HCT116 (cell line): Measurements from ENCODE around the gene JOSD1. TPM values are rescaled to one million over a fixed set of nuclear protein-coding genes. Genes with fewer than 3 reads are reported as not detected.

Experiments
- ATAC-seq: fragments of 200-7000 bp; cut with Tn5 transposase; 2 replicates; pipeline ENCODE4 v1.9.1; 2020; ENCODE audit warnings: mild to moderate bottlenecking, moderate library complexity
- BruUV-seq: library from RNA; stranded (reverse); fragments of 400-500 nt; replicated peaks from 2 replicates; lab custom pipeline; 2021; lab: Mats Ljungman, UMichigan
- CTCF ChIA-PET: fragments of 300-600 bp; sonication (Branson Sonifier 250); formaldehyde crosslinking; loops from one replicate; lab custom pipeline; 2021; ENCODE audit warnings: antibody characterized with exemption; lab: Charles Lee
- POLR2A ChIA-PET: fragments of 300-600, 350-600 bp; sonication (Branson Sonifier 250); formaldehyde crosslinking; loops from one replicate; lab custom pipeline; 2021; ENCODE audit warnings: antibody characterized with exemption; lab: Charles Lee
- RAD21 ChIA-PET, 2 experiments: fragments of 300-600 bp; sonication (Branson Sonifier 250); formaldehyde crosslinking; loops; one replicate each; lab custom pipeline; 2023; ENCODE audit warnings: low total read pairs in 2 of 2; ENCODE audit not compliant: uncharacterized antibody in 2 of 2, unreplicated experiment in 2 of 2, low non-redundant PET in 1 of 2; lab: Charles Lee
- DNase-seq: peaks from one replicate; pipeline ENCODE4 v3.0.0-alpha.2; 2010; ENCODE audit warnings: low read depth, low spot score
- H2AFZ ChIP-seq: fragments of 200-600 bp; shearing (Covaris generic), sonication (generic); 2 replicates; pipeline ENCODE4 v1.6.1; 2017; ENCODE audit warnings: low read depth, mixed run types, mixed read lengths, antibody characterized with exemption, low read length; ENCODE audit not compliant: poor library complexity, severe bottlenecking
- H3K27ac ChIP-seq: 2 replicates; pipeline ENCODE4 v1.5.1; 2012; ENCODE audit warnings: low read depth, low read length
- H3K27me3 ChIP-seq: fragments of 200-600 bp; sonication (generic); 2 replicates; pipeline ENCODE4 v1.6.1; 2016; ENCODE audit warnings: mixed run types, low read length, mixed read lengths; ENCODE audit not compliant: insufficient read depth
- H3K36me3 ChIP-seq, 2 experiments: fragments of 200-500 bp in 1 of 2; fragments of 200-600 bp in 1 of 2; sonication (Bioruptor generic) in 1 of 2; sonication (generic) in 1 of 2; 2 replicates each; pipeline versions ENCODE4 v1.5.1 to v1.6.1; 2014 to 2016; ENCODE audit warnings: low read length in 2 of 2, inconsistent platforms in 1 of 2, mixed read lengths in 1 of 2, mixed run types in 1 of 2; ENCODE audit not compliant: insufficient read depth in 2 of 2, control insufficient read depth in 1 of 2
- H3K4me1 ChIP-seq, 2 experiments: fragments of 200-600 bp in 1 of 2; sonication (generic) in 1 of 2; 2 replicates each; pipeline versions ENCODE4 v1.5.1 to v1.6.1; 2012 to 2017; ENCODE audit warnings: low read length in 2 of 2, inconsistent platforms in 1 of 2, mild to moderate bottlenecking in 1 of 2, mixed read lengths in 1 of 2, mixed run types in 1 of 2, moderate library complexity in 1 of 2; ENCODE audit not compliant: insufficient read depth in 2 of 2, control insufficient read depth in 1 of 2
- H3K4me2 ChIP-seq: fragments of 200-600 bp; sonication (generic); 2 replicates; pipeline ENCODE4 v1.6.1; 2017; ENCODE audit warnings: mixed run types, low read length, mixed read lengths
- H3K4me3 ChIP-seq, 2 experiments: fragments of 200-600 bp in 1 of 2; sonication (generic) in 1 of 2; replicated peaks in 1 of 2; 2 replicates each; pipeline ENCODE4 v1.5.1; 2011 to 2016; ENCODE audit warnings: low read length in 2 of 2, control low read depth in 1 of 2, low read depth in 1 of 2, mild to moderate bottlenecking in 1 of 2, mixed read lengths in 1 of 2, mixed run types in 1 of 2
- H3K79me2 ChIP-seq: fragments of 200-600 bp; sonication (generic); 2 replicates; pipeline ENCODE4 v1.6.1; 2017; ENCODE audit warnings: mild to moderate bottlenecking, mixed run types, low read length, moderate library complexity, mixed read lengths; ENCODE audit not compliant: insufficient read depth
- H3K9ac ChIP-seq: fragments of 200-600 bp; sonication (generic); 2 replicates; pipeline ENCODE4 v1.6.1; 2016; ENCODE audit warnings: low read length, mixed read lengths
- H3K9me2 ChIP-seq: fragments of 200-600 bp; sonication (generic), shearing (Covaris generic); 2 replicates; pipeline ENCODE4 v1.6.1; 2017; ENCODE audit warnings: mixed run types, mild to moderate bottlenecking, moderate library complexity; ENCODE audit not compliant: insufficient read depth
- H3K9me3 ChIP-seq, 2 experiments: fragments of 200-500 bp in 1 of 2; fragments of 200-600 bp in 1 of 2; sonication (Bioruptor generic) in 1 of 2; sonication (generic) in 1 of 2; 2 replicates each; pipeline ENCODE4 v1.6.1; 2014 to 2017; ENCODE audit warnings: low read length in 2 of 2, mixed read lengths in 2 of 2, inconsistent platforms in 1 of 2, low read depth in 1 of 2, mild to moderate bottlenecking in 1 of 2, mixed run types in 1 of 2, moderate library complexity in 1 of 2; ENCODE audit not compliant: control insufficient read depth in 1 of 2, insufficient read depth in 1 of 2
- H4K20me1 ChIP-seq: fragments of 200-600 bp; sonication (generic), shearing (Covaris generic); 2 replicates; pipeline ENCODE4 v1.6.1; 2017; ENCODE audit warnings: mixed run types, mild to moderate bottlenecking, moderate library complexity; ENCODE audit not compliant: insufficient read depth
- ATF3 ChIP-seq: IDR thresholded peaks from 2 replicates; pipeline ENCODE4 v1.6.1; 2012
- CEBPB ChIP-seq: IDR thresholded peaks from 2 replicates; pipeline ENCODE4 v1.6.1; 2012; ENCODE audit warnings: low read depth
- CTCF ChIP-seq, 3 experiments: fragments of 200-600 bp in 1 of 3; sonication (generic) in 1 of 3; IDR thresholded peaks in 2 of 3; conservative IDR thresholded peaks in 1 of 3; 2 replicates each; pipeline ENCODE4 v1.5.1; 2012 to 2017; ENCODE audit warnings: low read depth in 2 of 3, low read length in 2 of 3, antibody characterized with exemption in 1 of 3, borderline replicate concordance in 1 of 3, control low read depth in 1 of 3, mild to moderate bottlenecking in 1 of 3, mixed read lengths in 1 of 3, mixed run types in 1 of 3, moderate library complexity in 1 of 3; ENCODE audit not compliant: insufficient read depth in 1 of 3
- ELF1 ChIP-seq: IDR thresholded peaks from 2 replicates; pipeline ENCODE4 v1.6.1; 2012; ENCODE audit warnings: low read depth, borderline replicate concordance
- FOSL1 ChIP-seq: IDR thresholded peaks from 2 replicates; pipeline ENCODE4 v1.6.1; 2012; ENCODE audit warnings: low read depth
- JUND ChIP-seq: IDR thresholded peaks from 2 replicates; pipeline ENCODE4 v1.6.1; 2012
- MAX ChIP-seq: IDR thresholded peaks from 2 replicates; pipeline ENCODE4 v1.6.1; 2012
- POLR2AphosphoS5 ChIP-seq: IDR thresholded peaks from 2 replicates; pipeline ENCODE4 v1.6.1; 2011; ENCODE audit warnings: mild to moderate bottlenecking, low read depth, low read length, moderate library complexity
- REST ChIP-seq: IDR thresholded peaks from 2 replicates; pipeline ENCODE4 v1.6.1; 2012; ENCODE audit warnings: low read depth
- SRF ChIP-seq: IDR thresholded peaks from 2 replicates; pipeline ENCODE4 v1.6.1; 2012; ENCODE audit warnings: low read depth
- YY1 ChIP-seq: IDR thresholded peaks from 2 replicates; pipeline ENCODE4 v1.6.1; 2011; ENCODE audit warnings: low read length, low read depth, moderate library complexity, mild to moderate bottlenecking; ENCODE audit not compliant: insufficient replicate concordance; ENCODE audit errors: extremely low read depth
- intact Hi-C: fragments of 100-400 bp; cut with micrococcal nuclease; formaldehyde crosslinking; loops from 2 replicates; pipeline ENCODE4 v1.10.0; 2022
- total RNA-seq: library from RNA; stranded (reverse); gene quantifications from one replicate; pipeline ENCODE4 v1.2.1, GENCODE V29; 2021; ENCODE audit not compliant: unreplicated experiment

The JOSD1 gene
- total RNA-seq, 1 experiment from 2014 or later = 67.3 TPM

- DNase-seq = no peak
- no peaks in the 10 kb centered on the region for H3K9me2 ChIP-seq
- peaks cover 35% of the 10 kb centered on the region in 2 experiments; a peak in 3 of 4 replicates for H3K36me3 ChIP-seq
- BruUV-seq = no TSS peak
- ChIA-PET CTCF (no interaction called here), RAD21 (no interaction called here), POLR2A (no interaction called here)
- H3K9me3 ChIP-seq = no peaks in the 10 kb centered on the region
- peaks cover 0 to 4% of the 10 kb centered on the region in 2 experiments; a peak in 1 of 4 replicates for H3K4me1 ChIP-seq
- ATAC-seq = no peak
- no peak overlapping the region for H2AFZ ChIP-seq
- H3K27ac ChIP-seq = no peak overlapping the region
- H3K9ac ChIP-seq = no peak overlapping the region
- intact Hi-C loops = no loop called here
- H3K4me2 ChIP-seq = no peak overlapping the region
- no peaks in the 10 kb centered on the region for H3K79me2 ChIP-seq
- H4K20me1 ChIP-seq = no peaks in the 10 kb centered on the region
- no peak overlapping the region for H3K4me3 ChIP-seq
- H3K27me3 ChIP-seq = no peaks in the 10 kb centered on the region
- no peak for TF ChIP-seq JUND
- TF ChIP-seq POLR2AphosphoS5 = 0 out of 2 replicates have a peak, but pooled peaks have one; percentile 3
- TF ChIP-seq, all 23 proteins: peak for 1
These were observed 36.7 kb upstream of the JOSD1 start for GRCh38 chr22:38737302-38738060.

- Histone ChIP-seq H3K27me3 (no peaks in the 10 kb centered on the region), H3K36me3 (peaks cover 29 to 31% of the 10 kb centered on the region in 2 experiments; a peak in 3 of 4 replicates), H3K27ac (no peak overlapping the region; the same call in 1 of the 2 replicates), H3K4me1 (peaks cover 0 to 4% of the 10 kb centered on the region in 2 experiments; a peak in 1 of 4 replicates), H3K4me2 (no peak overlapping the region), H2AFZ (no peak overlapping the region), H3K9ac (no peak overlapping the region), H3K9me3 (no peaks in the 10 kb centered on the region), H3K9me2 (no peaks in the 10 kb centered on the region), H3K4me3 (no peak overlapping the region), H3K79me2 (no peaks in the 10 kb centered on the region), H4K20me1 (no peaks in the 10 kb centered on the region)
- ChIA-PET POLR2A (no interaction called here), RAD21 (no interaction called here), CTCF (interaction anchor here (0.6 kb wide), 1 partner anchor 11 kb away, joined by 3 read pairs; no protein-coding TSS in a partner anchor)
- DNase-seq (no peak), ATAC-seq (no peak)
- BruUV-seq = no TSS peak
- intact Hi-C loops = no loop called here
- TF ChIP-seq CTCF (IDR thresholded peaks at IDR 0.05 in 2 of 3, conservative IDR thresholded peaks at IDR 0.05 in 1 of 3; ENCODE audit: borderline replicate concordance in 1 of 3, insufficient read depth in 1 of 3, low read depth in 2 of 3, low read length in 2 of 3) (no peak), REST (no peak), CEBPB (no peak), FOSL1 (no peak), SRF (no peak), MAX (no peak), YY1 (no peak), ELF1 (no peak), ATF3 (no peak)
These were observed 35.5 kb upstream of the JOSD1 start for GRCh38 chr22:38736257-38736570.
